ENCODE results near the gene SLC45A2. TPM values are rescaled to one million over a fixed set of nuclear protein-coding genes. Genes with fewer than 3 reads are reported as not detected.

SLC45A2 gene
- polyA plus RNA-seq, 1 of the 3 experiments (the other 2 are of a cell fraction), result 0.02 TPM

- H3K9ac ChIP-seq, result no peak overlapping the region
- H3K4me2 ChIP-seq, result peak overlapping the region; percentile 38; the same call in 1 of the 2 replicates
- peaks cover 13% of the 10 kb centered on the region for H3F3A ChIP-seq (replicated peaks; ENCODE audit: insufficient read depth)
- H3K4me1 ChIP-seq (ENCODE audit: control insufficient read depth in 1 of 2, insufficient read depth in 2 of 2, low read depth in 1 of 2, low read length in 1 of 2), result peaks cover 3 to 11% of the 10 kb centered on the region in 2 experiments; a peak in 1 of 4 replicates
- no peaks in the 10 kb centered on the region for H3K27me3 ChIP-seq (ENCODE audit: insufficient read depth)
- H4K20me1 ChIP-seq (ENCODE audit: insufficient read depth), result no peaks in the 10 kb centered on the region
- TF ChIP-seq ZBTB33 (IDR thresholded peaks at IDR 0.05; ENCODE audit: borderline replicate concordance, low read depth) (no peak), YY1 (IDR thresholded peaks at IDR 0.05; ENCODE audit: low read depth) (no peak), TCF12 (IDR thresholded peaks at IDR 0.05) (no peak), RFX5 (IDR thresholded peaks at IDR 0.05; ENCODE audit: low read length) (no peak), RAD21 (IDR thresholded peaks at IDR 0.05; ENCODE audit: low read length) (no peak), USF1 (IDR thresholded peaks at IDR 0.05; ENCODE audit: borderline replicate concordance, low read depth) (no peak), REST (IDR thresholded peaks at IDR 0.05; ENCODE audit: low read depth, low read length) (no peak)
- peaks cover 0 to 12% of the 10 kb centered on the region in 2 experiments for H3K36me3 ChIP-seq (replicated peaks in 1 of 2; ENCODE audit: control insufficient read depth in 1 of 2, insufficient read depth in 2 of 2, low read length in 1 of 2)
- H3K27ac ChIP-seq (ENCODE audit: low read depth in 2 of 2, low read length in 1 of 2), result no peak overlapping the region
- no peak for DNase-seq
- 87% methylated on average over 2 of the region's 2 CpGs for WGBS (ENCODE audit: low lambda C conversion rate)
- ChIA-PET CTCF (interaction anchor here (1.1 kb wide), 2 partner anchors 24 to 51 kb away, joined by 3 read pairs; no protein-coding TSS in a partner anchor), POLR2A (no interaction called here)
- H3K4me3 ChIP-seq (ENCODE audit: low read depth in 2 of 2, low read length in 1 of 2), result no peak overlapping the region
- no peaks in the 10 kb centered on the region for H3K9me3 ChIP-seq
- no peaks in the 10 kb centered on the region for H3K79me2 ChIP-seq (ENCODE audit: insufficient read depth)
- no peak overlapping the region for H2AFZ ChIP-seq (ENCODE audit: low read depth)
- no peaks in the 10 kb centered on the region for H3K9me2 ChIP-seq
Observed at GRCh38 chr5:34021334-34021733, 36.8 kb upstream of the SLC45A2 start.

- ChIA-PET CTCF (interaction anchor here (0.6 to 1.1 kb wide), 3 partner anchors 23 to 50 kb away, joined by 3 read pairs; partner anchors contain the start of gene C1QTNF3), POLR2A (no interaction called here)
Observed at GRCh38 chr5:34020726-34021125, 36.2 kb upstream of the SLC45A2 start.

More at GRCh38 chr5:34020726-34021125, 36.2 kb upstream of the SLC45A2 start:
- H3K4me2 ChIP-seq, result no peak overlapping the region
- no peaks in the 10 kb centered on the region for H3K9me3 ChIP-seq
- peaks cover 0 to 12% of the 10 kb centered on the region in 2 experiments for H3K36me3 ChIP-seq (replicated peaks in 1 of 2; ENCODE audit: control insufficient read depth in 1 of 2, insufficient read depth in 2 of 2, low read length in 1 of 2)
- H3K27me3 ChIP-seq (ENCODE audit: insufficient read depth), result no peaks in the 10 kb centered on the region
- H3K4me3 ChIP-seq (ENCODE audit: low read depth in 2 of 2, low read length in 1 of 2), result no peak overlapping the region
- H3K9me2 ChIP-seq, result no peaks in the 10 kb centered on the region
- peaks cover 13% of the 10 kb centered on the region for H3F3A ChIP-seq (replicated peaks; ENCODE audit: insufficient read depth)
- no peaks in the 10 kb centered on the region for H3K79me2 ChIP-seq (ENCODE audit: insufficient read depth)
- peaks cover 0 to 11% of the 10 kb centered on the region in 2 experiments; a peak in 1 of 4 replicates for H3K4me1 ChIP-seq (ENCODE audit: control insufficient read depth in 1 of 2, insufficient read depth in 2 of 2, low read depth in 1 of 2, low read length in 1 of 2)
- H2AFZ ChIP-seq (ENCODE audit: low read depth), result no peak overlapping the region
- no peak for DNase-seq
- 100% methylated on average over 1 of the region's 1 CpG for WGBS (ENCODE audit: low lambda C conversion rate)
- no peak overlapping the region for H3K27ac ChIP-seq (ENCODE audit: low read depth in 2 of 2, low read length in 1 of 2)
- TF ChIP-seq MEF2A (IDR thresholded peaks at IDR 0.05; ENCODE audit: borderline replicate concordance, low read depth) (no peak), FOSL2 (IDR thresholded peaks at IDR 0.05; ENCODE audit: borderline replicate concordance, low read depth) (no peak), EZH2phosphoT487 (IDR thresholded peaks at IDR 0.05; ENCODE audit: borderline replicate concordance, low read depth) (no peak), POLR2AphosphoS5 (IDR thresholded peaks at IDR 0.05; ENCODE audit: low read depth, low read length) (no peak), ZBTB33 (IDR thresholded peaks at IDR 0.05; ENCODE audit: borderline replicate concordance, low read depth) (no peak), RFX5 (IDR thresholded peaks at IDR 0.05; ENCODE audit: low read length) (no peak), RCOR1 (IDR thresholded peaks at IDR 0.05; ENCODE audit: low read length) (no peak), NFIC (IDR thresholded peaks at IDR 0.05; ENCODE audit: borderline replicate concordance) (no peak), SIN3A (IDR thresholded peaks at IDR 0.05; ENCODE audit: borderline replicate concordance, low read depth, low read length) (no peak), JUND (IDR thresholded peaks at IDR 0.05) (no peak), RAD21 (IDR thresholded peaks at IDR 0.05; ENCODE audit: low read length) (no peak), TCF12 (IDR thresholded peaks at IDR 0.05) (no peak)
- H3K9ac ChIP-seq, result no peak overlapping the region
- no peaks in the 10 kb centered on the region for H4K20me1 ChIP-seq (ENCODE audit: insufficient read depth)
